Liver (tissue), 3 donors: Measurements from ENCODE around the gene PNKD.

Source experiments
- EGR1 ChIP-seq, 2 donors: IDR thresholded peaks; 2 replicates each; pipeline ENCODE4 v1.6.1; 2016 to 2018; ENCODE audit warnings: antibody characterized with exemption in 2 of 2, low read depth in 2 of 2
- FOXA1 ChIP-seq: IDR thresholded peaks from 2 replicates; pipeline ENCODE4 v1.6.1; 2016; ENCODE audit warnings: antibody characterized with exemption
- GABPA ChIP-seq, 2 donors: IDR thresholded peaks in 1 of 2; conservative IDR thresholded peaks in 1 of 2; 2 replicates each; pipeline ENCODE4 v1.6.1; 2016; ENCODE audit warnings: antibody characterized with exemption in 2 of 2, mild to moderate bottlenecking in 1 of 2, moderate library complexity in 1 of 2
- JUND ChIP-seq, 2 donors: IDR thresholded peaks; 2 replicates each; pipeline ENCODE4 v1.6.1; 2016; ENCODE audit warnings: antibody characterized with exemption in 2 of 2
- NR2F2 ChIP-seq: IDR thresholded peaks from 2 replicates; pipeline ENCODE4 v1.6.1; 2016; ENCODE audit warnings: antibody characterized with exemption
- RXRA ChIP-seq, 2 donors: IDR thresholded peaks; 2 replicates each; pipeline ENCODE4 v1.6.1; 2017 to 2018; ENCODE audit warnings: antibody characterized with exemption in 2 of 2, mild to moderate bottlenecking in 1 of 2
- SP1 ChIP-seq: IDR thresholded peaks from 2 replicates; pipeline ENCODE4 v1.6.1; 2018; ENCODE audit warnings: antibody characterized with exemption, mild to moderate bottlenecking
- TAF1 ChIP-seq: conservative IDR thresholded peaks from 2 replicates; pipeline ENCODE4 v1.6.1; 2016; ENCODE audit warnings: antibody characterized with exemption, mild to moderate bottlenecking
- YY1 ChIP-seq: IDR thresholded peaks from 2 replicates; pipeline ENCODE4 v1.6.1; 2016; ENCODE audit warnings: antibody characterized with exemption, mild to moderate bottlenecking
- TF ChIP-seq, protein P1 (sequence below): fragments of 150-350 bp; IDR thresholded peaks from 2 replicates; pipeline ENCODE4 v1.5.1; 2017; ENCODE audit warnings: improper control_type of control experiment, low read depth, low read length; ENCODE audit not compliant: missing input control
- TF ChIP-seq, protein P2 (sequence below): IDR thresholded peaks from 2 replicates; pipeline ENCODE4 v1.6.1; 2016; ENCODE audit warnings: antibody characterized with exemption
- TF ChIP-seq, protein P3 (sequence below): IDR thresholded peaks from 2 replicates; pipeline ENCODE4 v1.6.1; 2016; ENCODE audit warnings: antibody characterized with exemption, mild to moderate bottlenecking
- TF ChIP-seq, protein P4 (sequence below): IDR thresholded peaks from 2 replicates; pipeline ENCODE4 v1.6.1; 2016; ENCODE audit warnings: antibody characterized with exemption
- donor health status: healthy.
- donor health status: healthy.

DNA sequence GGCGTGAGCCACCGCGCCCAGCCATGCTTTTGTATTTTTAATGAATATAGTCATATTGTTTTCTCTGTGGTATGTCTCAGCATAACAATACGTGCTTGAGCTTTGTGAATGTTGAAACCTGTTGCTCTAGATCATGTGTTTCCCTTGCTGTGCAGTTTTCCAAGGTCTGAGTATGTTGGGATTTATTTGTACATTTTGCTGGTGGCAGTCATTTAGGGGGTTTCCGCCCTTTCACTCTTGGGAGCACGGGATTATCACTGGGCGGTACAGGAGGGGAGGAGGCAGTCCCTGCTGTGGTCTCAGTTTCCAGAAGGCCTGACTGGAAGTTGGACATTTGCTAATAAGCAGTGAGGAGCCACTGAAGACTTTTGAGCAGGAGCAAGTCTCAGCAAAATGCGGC is 61.4 kb downstream of the PNKD start:
- TF ChIP-seq TAF1 (no peak), NR2F2 (peak; percentile 29), GABPA (IDR thresholded peaks at IDR 0.05 in 1 of 2, conservative IDR thresholded peaks at IDR 0.05 in 1 of 2) (no peak), EGR1 (IDR thresholded peaks at IDR 0.05; ENCODE audit: low read depth in 2 of 2) (no peak), JUND (IDR thresholded peaks at IDR 0.05) (no peak), SP1 (no peak), FOXA1 (no peak), YY1 (no peak), RXRA (IDR thresholded peaks at IDR 0.05) (no peak)
- TF ChIP-seq, protein P1, sequence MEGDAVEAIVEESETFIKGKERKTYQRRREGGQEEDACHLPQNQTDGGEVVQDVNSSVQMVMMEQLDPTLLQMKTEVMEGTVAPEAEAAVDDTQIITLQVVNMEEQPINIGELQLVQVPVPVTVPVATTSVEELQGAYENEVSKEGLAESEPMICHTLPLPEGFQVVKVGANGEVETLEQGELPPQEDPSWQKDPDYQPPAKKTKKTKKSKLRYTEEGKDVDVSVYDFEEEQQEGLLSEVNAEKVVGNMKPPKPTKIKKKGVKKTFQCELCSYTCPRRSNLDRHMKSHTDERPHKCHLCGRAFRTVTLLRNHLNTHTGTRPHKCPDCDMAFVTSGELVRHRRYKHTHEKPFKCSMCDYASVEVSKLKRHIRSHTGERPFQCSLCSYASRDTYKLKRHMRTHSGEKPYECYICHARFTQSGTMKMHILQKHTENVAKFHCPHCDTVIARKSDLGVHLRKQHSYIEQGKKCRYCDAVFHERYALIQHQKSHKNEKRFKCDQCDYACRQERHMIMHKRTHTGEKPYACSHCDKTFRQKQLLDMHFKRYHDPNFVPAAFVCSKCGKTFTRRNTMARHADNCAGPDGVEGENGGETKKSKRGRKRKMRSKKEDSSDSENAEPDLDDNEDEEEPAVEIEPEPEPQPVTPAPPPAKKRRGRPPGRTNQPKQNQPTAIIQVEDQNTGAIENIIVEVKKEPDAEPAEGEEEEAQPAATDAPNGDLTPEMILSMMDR = no peak
- TF ChIP-seq, protein P2, sequence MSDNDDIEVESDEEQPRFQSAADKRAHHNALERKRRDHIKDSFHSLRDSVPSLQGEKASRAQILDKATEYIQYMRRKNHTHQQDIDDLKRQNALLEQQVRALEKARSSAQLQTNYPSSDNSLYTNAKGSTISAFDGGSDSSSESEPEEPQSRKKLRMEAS = no peak
- TF ChIP-seq, protein P3, sequence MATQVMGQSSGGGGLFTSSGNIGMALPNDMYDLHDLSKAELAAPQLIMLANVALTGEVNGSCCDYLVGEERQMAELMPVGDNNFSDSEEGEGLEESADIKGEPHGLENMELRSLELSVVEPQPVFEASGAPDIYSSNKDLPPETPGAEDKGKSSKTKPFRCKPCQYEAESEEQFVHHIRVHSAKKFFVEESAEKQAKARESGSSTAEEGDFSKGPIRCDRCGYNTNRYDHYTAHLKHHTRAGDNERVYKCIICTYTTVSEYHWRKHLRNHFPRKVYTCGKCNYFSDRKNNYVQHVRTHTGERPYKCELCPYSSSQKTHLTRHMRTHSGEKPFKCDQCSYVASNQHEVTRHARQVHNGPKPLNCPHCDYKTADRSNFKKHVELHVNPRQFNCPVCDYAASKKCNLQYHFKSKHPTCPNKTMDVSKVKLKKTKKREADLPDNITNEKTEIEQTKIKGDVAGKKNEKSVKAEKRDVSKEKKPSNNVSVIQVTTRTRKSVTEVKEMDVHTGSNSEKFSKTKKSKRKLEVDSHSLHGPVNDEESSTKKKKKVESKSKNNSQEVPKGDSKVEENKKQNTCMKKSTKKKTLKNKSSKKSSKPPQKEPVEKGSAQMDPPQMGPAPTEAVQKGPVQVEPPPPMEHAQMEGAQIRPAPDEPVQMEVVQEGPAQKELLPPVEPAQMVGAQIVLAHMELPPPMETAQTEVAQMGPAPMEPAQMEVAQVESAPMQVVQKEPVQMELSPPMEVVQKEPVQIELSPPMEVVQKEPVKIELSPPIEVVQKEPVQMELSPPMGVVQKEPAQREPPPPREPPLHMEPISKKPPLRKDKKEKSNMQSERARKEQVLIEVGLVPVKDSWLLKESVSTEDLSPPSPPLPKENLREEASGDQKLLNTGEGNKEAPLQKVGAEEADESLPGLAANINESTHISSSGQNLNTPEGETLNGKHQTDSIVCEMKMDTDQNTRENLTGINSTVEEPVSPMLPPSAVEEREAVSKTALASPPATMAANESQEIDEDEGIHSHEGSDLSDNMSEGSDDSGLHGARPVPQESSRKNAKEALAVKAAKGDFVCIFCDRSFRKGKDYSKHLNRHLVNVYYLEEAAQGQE = no peak
- TF ChIP-seq, protein P4, sequence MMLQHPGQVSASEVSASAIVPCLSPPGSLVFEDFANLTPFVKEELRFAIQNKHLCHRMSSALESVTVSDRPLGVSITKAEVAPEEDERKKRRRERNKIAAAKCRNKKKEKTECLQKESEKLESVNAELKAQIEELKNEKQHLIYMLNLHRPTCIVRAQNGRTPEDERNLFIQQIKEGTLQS = no peak
